HEK293 (cell line): ENCODE measurements around the gene ACTN4.

Experiments used
- CTCF ChIA-PET: fragments of 350-600 bp; formaldehyde crosslinking; extraction: SDS; loops from one replicate; lab custom pipeline; 2021; ENCODE audit warnings: antibody characterized with exemption; lab: Yijun Ruan, JAX
- POLR2A ChIA-PET: fragments of 300-600 bp; formaldehyde crosslinking; extraction: SDS; loops from one replicate; lab custom pipeline; 2020; ENCODE audit warnings: antibody characterized with exemption, inconsistent platforms; lab: Yijun Ruan, JAX
- H3K27ac ChIP-seq: fragments of 200-500 bp; sonication (Bioruptor generic); 2 replicates; pipeline ENCODE4 v1.5.1; 2014; ENCODE audit warnings: low read depth, low read length, control low read depth, inconsistent platforms; ENCODE audit errors: extremely low read depth
- H3K36me3 ChIP-seq, 2 experiments: fragments of 200-500 bp in 1 of 2; sonication (Bioruptor generic) in 1 of 2; 1 replicate in 1 of 2; 2 replicates in 1 of 2; pipeline ENCODE4 v1.5.1; 2014 to 2017; ENCODE audit warnings: inconsistent platforms in 2 of 2, low read length in 2 of 2; ENCODE audit not compliant: control insufficient read depth in 2 of 2, insufficient read depth in 1 of 2
- H3K4me1 ChIP-seq: fragments of 200-500 bp; sonication (Bioruptor generic); 2 replicates; pipeline ENCODE4 v1.5.1; 2014; ENCODE audit warnings: mild to moderate bottlenecking, low read length, inconsistent platforms; ENCODE audit not compliant: control insufficient read depth, insufficient read depth
- H3K4me3 ChIP-seq: 2 replicates; pipeline ENCODE4 v1.5.1; 2011; ENCODE audit warnings: low read depth, mild to moderate bottlenecking, control low read depth, low read length, moderate library complexity
- H3K9me3 ChIP-seq: fragments of 200-500 bp; sonication (Bioruptor generic); 2 replicates; pipeline ENCODE4 v1.5.1; 2014; ENCODE audit warnings: low read depth, low read length, inconsistent platforms; ENCODE audit not compliant: control insufficient read depth, insufficient read depth
- FEZF1 ChIP-seq: fragments of 450-650 bp; formaldehyde crosslinking; IDR thresholded peaks from 2 replicates; pipeline ENCODE4 v1.5.1; 2016; ENCODE audit warnings: missing biosample characterization, missing genetic modification characterization
- HOXA7 ChIP-seq: sonication (generic); formaldehyde crosslinking; IDR thresholded peaks from 2 replicates; pipeline ENCODE4 v1.8.1; 2022; ENCODE audit warnings: missing genetic modification reagents, borderline replicate concordance
- KLF1 ChIP-seq: fragments of 450-650 bp; formaldehyde crosslinking; IDR thresholded peaks from 2 replicates; pipeline ENCODE4 v1.5.1; 2016; ENCODE audit warnings: missing biosample characterization, missing genetic modification characterization
- KLF10 ChIP-seq: fragments of 450-650 bp; IDR thresholded peaks from 2 replicates; pipeline ENCODE4 v1.5.1; 2018; ENCODE audit warnings: missing biosample characterization, mild to moderate bottlenecking, missing genetic modification characterization
- KLF17 ChIP-seq: fragments of 450-650 bp; formaldehyde crosslinking; IDR thresholded peaks from 2 replicates; pipeline ENCODE4 v1.5.1; 2016; ENCODE audit warnings: missing biosample characterization, missing genetic modification characterization
- KLF8 ChIP-seq: fragments of 450-650 bp; formaldehyde crosslinking; IDR thresholded peaks from 2 replicates; pipeline ENCODE4 v1.5.1; 2016; ENCODE audit warnings: missing biosample characterization, missing genetic modification characterization
- PRDM1 ChIP-seq: fragments of 450-650 bp; formaldehyde crosslinking; IDR thresholded peaks from 2 replicates; pipeline ENCODE4; 2016; ENCODE audit warnings: missing biosample characterization, missing genetic modification characterization
- RBAK ChIP-seq: fragments of 450-650 bp; formaldehyde crosslinking; IDR thresholded peaks from 2 replicates; pipeline ENCODE4 v1.5.1; 2016; ENCODE audit warnings: missing biosample characterization, missing genetic modification characterization
- YY2 ChIP-seq: fragments of 450-650 bp; formaldehyde crosslinking; IDR thresholded peaks from 2 replicates; pipeline ENCODE4 v1.5.1; 2016; ENCODE audit warnings: missing biosample characterization, missing genetic modification characterization
- ZBTB1 ChIP-seq: fragments of 450-650 bp; formaldehyde crosslinking; IDR thresholded peaks from 2 replicates; pipeline ENCODE4 v1.5.1; 2016; ENCODE audit warnings: missing biosample characterization, missing genetic modification characterization
- ZBTB26 ChIP-seq: fragments of 450-650 bp; formaldehyde crosslinking; optimal IDR thresholded peaks from 2 replicates; pipeline ENCODE3; 2016; ENCODE audit warnings: missing biosample characterization, mild to moderate bottlenecking, missing genetic modification characterization
- ZBTB8A ChIP-seq: fragments of 450-650 bp; formaldehyde crosslinking; IDR thresholded peaks from 2 replicates; pipeline ENCODE4 v1.5.1; 2016; ENCODE audit warnings: missing biosample characterization, missing genetic modification characterization
- ZFHX2 ChIP-seq: fragments of 450-650 bp; formaldehyde crosslinking; conservative IDR thresholded peaks from 2 replicates; pipeline ENCODE4 v1.5.1; 2016; ENCODE audit warnings: missing biosample characterization, missing genetic modification characterization
- ZIC2 ChIP-seq: fragments of 450-650 bp; formaldehyde crosslinking; IDR thresholded peaks from 2 replicates; pipeline ENCODE4 v1.5.1; 2016; ENCODE audit warnings: missing biosample characterization, missing genetic modification characterization
- ZNF138 ChIP-seq: fragments of 450-650 bp; formaldehyde crosslinking; IDR thresholded peaks from 2 replicates; pipeline ENCODE4 v1.5.1; 2016; ENCODE audit warnings: missing biosample characterization, missing genetic modification characterization, borderline replicate concordance
- ZNF16 ChIP-seq: fragments of 450-650 bp; formaldehyde crosslinking; IDR thresholded peaks from 2 replicates; pipeline ENCODE4 v1.5.1; 2016; ENCODE audit warnings: low read depth, missing biosample characterization, missing genetic modification characterization
- ZNF174 ChIP-seq: fragments of 450-650 bp; formaldehyde crosslinking; IDR thresholded peaks from 2 replicates; pipeline ENCODE4 v1.5.0; 2017; ENCODE audit warnings: missing biosample characterization, mild to moderate bottlenecking, missing genetic modification characterization
- ZNF23 ChIP-seq: fragments of 450-650 bp; formaldehyde crosslinking; IDR thresholded peaks from 2 replicates; pipeline ENCODE4 v1.5.1; 2016; ENCODE audit warnings: missing biosample characterization, missing genetic modification characterization, borderline replicate concordance
- ZNF311 ChIP-seq: fragments of 450-650 bp; formaldehyde crosslinking; IDR thresholded peaks from 2 replicates; pipeline ENCODE4 v1.5.1; 2017; ENCODE audit warnings: missing biosample characterization, missing genetic modification characterization, borderline replicate concordance
- ZNF324 ChIP-seq: fragments of 450-650 bp; formaldehyde crosslinking; IDR thresholded peaks from 2 replicates; pipeline ENCODE4 v1.5.1; 2016; ENCODE audit warnings: missing biosample characterization, missing genetic modification characterization
- ZNF341 ChIP-seq: fragments of 450-650 bp; formaldehyde crosslinking; IDR thresholded peaks from 2 replicates; pipeline ENCODE4; 2016; ENCODE audit warnings: low read depth, missing biosample characterization, missing genetic modification characterization
- ZNF362 ChIP-seq: fragments of 450-650 bp; formaldehyde crosslinking; IDR thresholded peaks from 2 replicates; pipeline ENCODE4 v1.5.1; 2016; ENCODE audit warnings: missing biosample characterization, missing genetic modification characterization
- ZNF426 ChIP-seq: fragments of 450-650 bp; formaldehyde crosslinking; IDR thresholded peaks from 2 replicates; pipeline ENCODE4 v1.5.1; 2017; ENCODE audit warnings: missing biosample characterization, missing genetic modification characterization, mild to moderate bottlenecking, inconsistent platforms, moderate library complexity
- ZNF433 ChIP-seq: fragments of 450-650 bp; formaldehyde crosslinking; IDR thresholded peaks from 2 replicates; pipeline ENCODE4 v1.5.1; 2016; ENCODE audit warnings: missing biosample characterization, missing genetic modification characterization, low read depth
- ZNF488 ChIP-seq: fragments of 450-650 bp; formaldehyde crosslinking; IDR thresholded peaks from 2 replicates; pipeline ENCODE4 v1.5.1; 2016; ENCODE audit warnings: missing biosample characterization, missing genetic modification characterization
- ZNF514 ChIP-seq: fragments of 450-650 bp; formaldehyde crosslinking; IDR thresholded peaks from 2 replicates; pipeline ENCODE4 v1.5.1; 2016; ENCODE audit warnings: missing biosample characterization, missing genetic modification characterization
- ZNF571 ChIP-seq: fragments of 450-650 bp; formaldehyde crosslinking; IDR thresholded peaks from 2 replicates; pipeline ENCODE4 v1.5.0; 2017; ENCODE audit warnings: missing biosample characterization, missing genetic modification characterization
- ZNF585B ChIP-seq: fragments of 450-650 bp; formaldehyde crosslinking; IDR thresholded peaks from 2 replicates; pipeline ENCODE4 v1.5.1; 2016; ENCODE audit warnings: missing biosample characterization, missing genetic modification characterization
- ZNF600 ChIP-seq: fragments of 450-650 bp; formaldehyde crosslinking; IDR thresholded peaks from 2 replicates; pipeline ENCODE4 v1.5.1; 2016; ENCODE audit warnings: missing biosample characterization, missing genetic modification characterization
- ZNF747 ChIP-seq: fragments of 450-650 bp; formaldehyde crosslinking; IDR thresholded peaks from 2 replicates; pipeline ENCODE4 v1.5.1; 2016; ENCODE audit warnings: missing biosample characterization, missing genetic modification characterization
- ZNF785 ChIP-seq: fragments of 450-650 bp; formaldehyde crosslinking; IDR thresholded peaks from 2 replicates; pipeline ENCODE4 v1.5.1; 2016; ENCODE audit warnings: missing biosample characterization, missing genetic modification characterization
- ZNF837 ChIP-seq: fragments of 450-650 bp; formaldehyde crosslinking; IDR thresholded peaks from 2 replicates; pipeline ENCODE4 v1.5.1; 2016; ENCODE audit warnings: missing biosample characterization, missing genetic modification characterization

Gene ACTN4

GRCh38 chr19:38733241-38733492, 85.7 kb downstream of the ACTN4 start:
- Histone ChIP-seq H3K4me1 (peaks cover 5% of the 10 kb centered on the region), H3K9me3 (no peaks in the 10 kb centered on the region), H3K27ac (0 out of 2 replicates have a peak overlapping the region, but pooled peaks have one; percentile 4), H3K36me3 (peaks cover 26 to 30% of the 10 kb centered on the region in 2 experiments), H3K4me3 (no peak overlapping the region)
- POLR2A ChIA-PET: interaction anchor here (0.5 to 2.1 kb wide), 11 partner anchors 10 to 330 kb away, joined by 3 to 11 read pairs (median 4); partner anchors contain the start of genes FAM98C and MRPS12
- CTCF ChIA-PET: interaction anchor here (0.6 to 2.8 kb wide), 5 partner anchors 116 to 1087 kb away, joined by 3 to 13 read pairs (median 4); partner anchors contain the start of genes FAM98C, MRPS12 and SARS2
- TF ChIP-seq YY2 (tag by site-specific recombination) (0 out of 2 replicates have a peak, but pooled peaks have one; percentile 22), ZNF600 (tag by site-specific recombination) (peak; percentile 25), KLF8 (tag by site-specific recombination) (0 out of 2 replicates have a peak, but pooled peaks have one; percentile 6), ZNF585B (tag by site-specific recombination) (no peak)

GRCh38 chr19:38733493-38734175, 86.2 kb downstream of the ACTN4 start:
- ChIA-PET CTCF (interaction anchor here (0.5 to 2.8 kb wide), 5 partner anchors 18 to 197 kb away, joined by 3 to 13 read pairs (median 5); partner anchors contain the start of genes MRPS12 and SARS2), POLR2A (interaction anchor here (0.6 to 2.1 kb wide), 14 partner anchors 7 to 331 kb away, joined by 3 to 11 read pairs (median 4); partner anchors contain the start of genes ACTN4, FAM98C and MRPS12)
- Histone ChIP-seq H3K4me3 (no peak overlapping the region), H3K27ac (0 out of 2 replicates have a peak overlapping the region, but pooled peaks have one; percentile 4), H3K9me3 (no peaks in the 10 kb centered on the region), H3K36me3 (peaks cover 24 to 25% of the 10 kb centered on the region in 2 experiments), H3K4me1 (peaks cover 5% of the 10 kb centered on the region)
- TF ChIP-seq ZNF600 (tag by site-specific recombination) (0 out of 2 replicates have a peak, but pooled peaks have one; percentile 5), ZNF16 (no peak), ZNF311 (tag by site-specific recombination) (no peak), RBAK (no peak), ZNF433 (tag by site-specific recombination) (no peak), KLF10 (tag by site-specific recombination) (0 out of 2 replicates have a peak, but pooled peaks have one; percentile 22), ZNF138 (no peak), ZBTB1 (tag by site-specific recombination) (no peak), ZBTB8A (tag by site-specific recombination) (peak; percentile 51; the same call in 1 of the 2 replicates), HOXA7 (no peak), ZNF488 (tag by site-specific recombination) (no peak), ZNF174 (tag by site-specific recombination) (no peak), ZNF785 (tag by site-specific recombination) (no peak), KLF17 (no peak), ZIC2 (no peak), ZNF837 (no peak), ZFHX2 (tag by site-specific recombination) (no peak), ZBTB26 (tag by site-specific recombination) (no peak), ZNF23 (tag by site-specific recombination) (no peak), ZNF571 (tag by site-specific recombination) (no peak), KLF1 (tag by site-specific recombination) (no peak), ZNF324 (0 out of 2 replicates have a peak, but pooled peaks have one; percentile 51), FEZF1 (tag by site-specific recombination) (no peak), ZNF362 (tag by site-specific recombination) (no peak), ZNF514 (no peak), ZNF341 (tag by site-specific recombination) (no peak), PRDM1 (tag by site-specific recombination) (no peak), ZNF426 (no peak), ZNF747 (tag by site-specific recombination) (no peak)
